ENCODE data around the gene EHHADH. TPM values are rescaled to one million over a fixed set of nuclear protein-coding genes. Genes with fewer than 3 reads are reported as not detected.

The EHHADH gene
- total and polyA plus RNA-seq, 2 of the 13 experiments (the other 11 are each of a cell fraction or from before 2014, with no cell fraction given): 14.5 to 38.9 TPM

GRCh38 chr3:185257334-185257733 lies 3.5 kb upstream of the EHHADH start:
- Histone ChIP-seq H4K20me1 (ENCODE audit: insufficient read depth, low read length) (no peaks in the 10 kb centered on the region), H3K27me3 (ENCODE audit: control insufficient read depth in 1 of 2, insufficient read depth in 2 of 2, low read length in 2 of 2) (peaks cover 0 to 2% of the 10 kb centered on the region in 2 experiments; a peak in 2 of 5 replicates), H3K36me3 (replicated peaks in 1 of 2; ENCODE audit: control insufficient read depth in 1 of 2, insufficient read depth in 2 of 2, low read length in 2 of 2) (no peaks in the 10 kb centered on the region), H3K9me3 (ENCODE audit: low read length) (no peaks in the 10 kb centered on the region), H3K9ac (ENCODE audit: insufficient read depth, low read depth, low read length) (no peak overlapping the region), H3K4me1 (ENCODE audit: insufficient read depth, low read length) (peaks cover 17% of the 10 kb centered on the region), H2AFZ (ENCODE audit: low read length) (no peak overlapping the region), H3K4me2 (ENCODE audit: low read depth, low read length) (no peak overlapping the region), H3K4me3 (replicated peaks in 1 of 3; ENCODE audit: insufficient read depth in 1 of 3, low read depth in 2 of 3, low read length in 3 of 3) (no peak overlapping the region), H3K27ac (ENCODE audit: extremely low read length, insufficient read depth, low read length) (no peak overlapping the region), H3K79me2 (ENCODE audit: insufficient read depth, low read length) (peaks cover 13% of the 10 kb centered on the region)
- TF ChIP-seq PPARG (CRISPR knock-in tag; conservative IDR thresholded peaks at IDR 0.05) (no peak), ZFP36L2 (CRISPR knock-in tag; IDR thresholded peaks at IDR 0.05) (no peak), ZNF678 (CRISPR knock-in tag; IDR thresholded peaks at IDR 0.05) (no peak), DR1 (CRISPR knock-in tag; IDR thresholded peaks at IDR 0.05) (no peak), MTA3 (CRISPR knock-in tag; IDR thresholded peaks at IDR 0.05) (no peak), ZNF570 (CRISPR knock-in tag; IDR thresholded peaks at IDR 0.05; ENCODE audit: borderline replicate concordance) (no peak), SCMH1 (CRISPR knock-in tag; IDR thresholded peaks at IDR 0.05; ENCODE audit: borderline replicate concordance) (no peak), TEF (CRISPR knock-in tag; IDR thresholded peaks at IDR 0.05) (no peak), THAP8 (CRISPR knock-in tag; IDR thresholded peaks at IDR 0.05; ENCODE audit: borderline replicate concordance) (no peak), NFIB (CRISPR knock-in tag; IDR thresholded peaks at IDR 0.05; ENCODE audit: borderline replicate concordance) (no peak), ZMYM2 (CRISPR knock-in tag; IDR thresholded peaks at IDR 0.05) (no peak)
- ATAC-seq (no peak), DNase-seq (ENCODE audit: low spot score) (no peak), FAIRE-seq (no peak)
- 88% methylated on average over 1 of the region's 1 CpG for WGBS (ENCODE audit: low lambda C conversion rate)
- no TSS peak for BruUV-seq (replicated peaks)
- intact Hi-C loops (cut with micrococcal nuclease; ENCODE audit: unreplicated experiment) (no loop called here), in situ Hi-C loops (cut with HindIII; ENCODE audit: extremely low pct_ligation_motif_present, low pct_unique_long_range_greater_than_20kb) (no loop called here)
- CTCF ChIA-PET (ENCODE audit: low intra/inter-chr PET ratio, low total read pairs): no interaction called here
- POLR2A ChIA-PET: no interaction called here
